ENCODE measurements around the gene ZNF24. TPM values are rescaled to one million over a fixed set of nuclear protein-coding genes. Genes with fewer than 3 reads are reported as not detected.
A peak's percentile ranks its signal among the peaks of the same experiment; 100 is the strongest.

Gene ZNF24
- total RNA-seq, 1 donor from 2014 or later, result 71.0 TPM

DNA sequence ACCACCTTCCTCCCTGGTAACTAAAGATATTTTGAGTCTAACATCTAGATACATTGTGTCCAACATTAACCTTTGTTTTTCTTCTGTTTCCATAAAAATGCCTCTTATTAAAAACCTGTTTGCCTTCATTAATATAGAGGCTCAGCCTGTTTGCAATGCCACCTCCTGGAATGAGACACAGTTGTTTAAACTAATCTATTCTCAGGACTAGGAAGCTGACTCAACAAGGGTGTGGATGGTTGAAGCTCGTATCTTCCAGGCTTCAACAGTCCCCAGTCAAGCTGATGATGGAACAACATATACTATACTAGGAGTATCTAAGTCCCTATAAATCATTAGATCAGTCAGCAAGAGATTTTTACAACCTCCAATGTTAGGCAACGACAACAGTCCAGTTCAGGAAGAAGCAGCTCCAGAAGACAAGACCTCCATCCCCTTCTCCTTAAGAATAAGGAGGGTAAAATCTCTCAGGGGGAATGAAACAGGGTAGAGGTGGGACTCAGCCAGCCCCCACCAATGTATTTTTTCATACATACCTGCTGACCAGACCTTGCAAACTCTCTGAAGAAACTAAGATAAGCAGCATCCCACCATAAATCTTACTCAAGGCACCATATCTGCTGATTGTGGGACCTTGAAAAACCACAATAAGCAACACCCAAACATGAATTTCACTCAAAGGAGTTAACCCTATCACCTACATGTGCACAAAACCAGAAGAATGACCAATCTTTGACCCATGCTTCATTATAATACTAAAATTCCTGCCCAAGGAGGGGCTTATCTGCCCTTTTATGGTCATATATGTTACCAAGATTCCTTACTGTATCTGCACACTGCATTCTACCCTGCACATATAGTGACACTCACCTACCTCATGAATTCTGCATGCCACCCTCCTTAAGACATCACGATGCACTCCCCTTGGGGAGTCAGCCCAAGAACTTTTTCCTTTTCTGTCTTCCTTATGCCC lies 21.4 kb downstream of the ZNF24 start:
- ATAC-seq (no peak), DNase-seq (ENCODE audit: low spot score) (no peak)
- intact Hi-C loops (cut with DNase I), result no loop called here

- DNase-seq (ENCODE audit: low spot score), result no peak
- no peak for ATAC-seq
- intact Hi-C loops (cut with DNase I), result no loop called here
Observed at GRCh38 chr18:35311496-35311895, 32.7 kb downstream of the ZNF24 start.

GRCh38 chr18:35306588-35307250 lies 37.5 kb downstream of the ZNF24 start:
- DNase-seq (ENCODE audit: low spot score), result no peak
- ATAC-seq, result no peak
- intact Hi-C loops (cut with DNase I), result no loop called here

GRCh38 chr18:35303610-35304009 lies 40.6 kb downstream of the ZNF24 start:
- no peak for DNase-seq (ENCODE audit: low spot score)
- intact Hi-C loops (cut with DNase I), result no loop called here

DNA sequence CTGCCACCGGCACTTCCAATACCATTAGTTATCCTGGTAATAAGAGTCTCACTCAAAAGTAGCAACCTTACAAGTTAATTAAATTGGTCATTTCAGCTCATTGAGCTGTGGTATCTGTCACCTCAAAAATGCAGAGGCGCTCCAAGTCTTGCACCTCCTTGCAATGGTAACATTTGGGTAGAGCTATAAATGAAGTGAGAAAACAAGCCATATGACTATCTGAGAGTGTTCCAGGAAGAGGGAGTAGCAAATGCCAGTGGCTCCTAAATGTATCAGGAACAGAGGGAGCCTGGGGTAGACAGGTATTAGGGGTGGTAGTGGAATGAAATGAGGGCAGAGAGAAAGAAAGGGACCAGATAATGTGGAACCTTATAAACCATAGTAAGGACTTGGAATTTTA lies 48.2 kb downstream of the ZNF24 start:
- DNase-seq (ENCODE audit: low spot score) (no peak), ATAC-seq (no peak)
- intact Hi-C loops (cut with DNase I), result no loop called here

More at GRCh38 chr18:35303610-35304009, 40.6 kb downstream of the ZNF24 start:
- ATAC-seq, result no peak

DNA sequence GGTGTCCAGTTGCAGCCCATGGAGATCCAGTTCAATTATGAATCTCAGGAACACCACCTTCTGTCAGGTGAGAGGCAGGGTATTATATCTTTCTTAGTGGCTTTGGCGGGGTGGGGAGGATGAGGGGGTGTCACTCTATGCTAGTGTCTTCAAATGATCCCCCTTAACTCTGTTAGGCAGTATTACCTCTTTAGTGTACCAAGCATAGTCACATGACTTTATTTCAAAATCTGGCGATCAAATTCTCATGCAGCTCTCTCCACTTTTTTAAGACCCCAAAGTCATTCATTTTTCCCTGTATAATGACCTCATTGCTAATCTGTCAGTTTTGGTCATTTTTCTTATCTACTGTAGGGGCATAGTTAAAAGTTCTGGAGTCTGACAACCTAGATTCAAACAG lies 53.1 kb downstream of the ZNF24 start:
- ATAC-seq (no peak), DNase-seq (ENCODE audit: low spot score) (no peak)
- intact Hi-C loops (cut with DNase I), result no loop called here

GRCh38 chr18:35290094-35290735 lies 54.0 kb downstream of the ZNF24 start, which contains the start of gene ZSCAN30:
Gene ZSCAN30, minus strand, starts transcription at chr18:35290229. Its CDS starts 25,877 bp downstream, at chr18:35264352.
- DNase-seq (ENCODE audit: low spot score) (peak; percentile 95), ATAC-seq (peak; percentile 100)
- intact Hi-C loops (cut with DNase I), result no loop called here

DNA sequence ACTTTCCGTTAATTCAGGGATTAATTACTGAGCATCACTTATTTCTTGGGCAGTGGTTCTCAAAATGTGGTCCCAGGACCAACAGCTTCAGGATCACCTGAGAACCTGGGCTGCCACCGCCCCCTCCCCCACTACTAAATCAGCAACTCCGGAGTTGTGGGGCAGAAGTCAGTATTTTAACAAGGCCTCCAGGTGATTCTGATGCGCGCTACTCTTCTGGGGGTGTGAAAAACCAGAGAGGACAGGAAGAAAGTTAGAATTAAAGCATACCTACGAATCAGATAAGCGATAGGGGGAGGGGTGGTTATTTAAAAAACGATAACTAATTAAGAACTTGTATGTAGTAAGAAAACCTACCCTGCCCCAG lies 54.5 kb downstream of the ZNF24 start:
- DNase-seq (ENCODE audit: low spot score) (no peak), ATAC-seq (peak; percentile 77)

GRCh38 chr18:35289293-35289692 lies 54.9 kb downstream of the ZNF24 start:
- intact Hi-C loops (cut with DNase I), result loop anchor here (2.0 kb wide), 1 partner anchor 44 kb away; no protein-coding TSS in a partner anchor

More for the DNA sequence above, 54.5 kb downstream of the ZNF24 start:
- intact Hi-C loops (cut with DNase I), result loop anchor here (2.0 kb wide), 1 partner anchor 45 kb away; no protein-coding TSS in a partner anchor

DNA sequence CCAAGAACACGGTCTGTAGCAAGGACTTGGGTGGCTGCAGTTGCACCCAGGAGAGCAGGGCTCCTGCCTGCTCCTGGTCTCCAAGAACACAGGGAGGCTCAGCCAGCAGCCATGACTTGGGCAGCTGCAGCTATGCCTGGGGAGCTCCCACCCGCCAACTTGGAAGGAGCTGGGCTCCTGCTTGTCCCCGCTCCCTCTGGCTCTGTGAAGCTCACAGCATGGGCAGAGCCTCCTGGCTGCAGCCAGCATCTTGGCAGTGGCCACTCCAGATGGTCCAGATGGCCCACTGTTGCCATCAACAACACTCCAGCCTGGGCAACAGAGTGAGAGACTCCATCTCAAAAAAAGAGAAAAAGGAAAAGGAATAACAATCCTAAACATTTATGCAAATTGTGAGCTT lies 59.4 kb downstream of the ZNF24 start:
- ATAC-seq (no peak), DNase-seq (ENCODE audit: low spot score) (no peak)
- intact Hi-C loops (cut with DNase I), result no loop called here

More at GRCh38 chr18:35289293-35289692, 54.9 kb downstream of the ZNF24 start:
- DNase-seq (ENCODE audit: low spot score), result no peak
- ATAC-seq, result peak; percentile 2

DNA sequence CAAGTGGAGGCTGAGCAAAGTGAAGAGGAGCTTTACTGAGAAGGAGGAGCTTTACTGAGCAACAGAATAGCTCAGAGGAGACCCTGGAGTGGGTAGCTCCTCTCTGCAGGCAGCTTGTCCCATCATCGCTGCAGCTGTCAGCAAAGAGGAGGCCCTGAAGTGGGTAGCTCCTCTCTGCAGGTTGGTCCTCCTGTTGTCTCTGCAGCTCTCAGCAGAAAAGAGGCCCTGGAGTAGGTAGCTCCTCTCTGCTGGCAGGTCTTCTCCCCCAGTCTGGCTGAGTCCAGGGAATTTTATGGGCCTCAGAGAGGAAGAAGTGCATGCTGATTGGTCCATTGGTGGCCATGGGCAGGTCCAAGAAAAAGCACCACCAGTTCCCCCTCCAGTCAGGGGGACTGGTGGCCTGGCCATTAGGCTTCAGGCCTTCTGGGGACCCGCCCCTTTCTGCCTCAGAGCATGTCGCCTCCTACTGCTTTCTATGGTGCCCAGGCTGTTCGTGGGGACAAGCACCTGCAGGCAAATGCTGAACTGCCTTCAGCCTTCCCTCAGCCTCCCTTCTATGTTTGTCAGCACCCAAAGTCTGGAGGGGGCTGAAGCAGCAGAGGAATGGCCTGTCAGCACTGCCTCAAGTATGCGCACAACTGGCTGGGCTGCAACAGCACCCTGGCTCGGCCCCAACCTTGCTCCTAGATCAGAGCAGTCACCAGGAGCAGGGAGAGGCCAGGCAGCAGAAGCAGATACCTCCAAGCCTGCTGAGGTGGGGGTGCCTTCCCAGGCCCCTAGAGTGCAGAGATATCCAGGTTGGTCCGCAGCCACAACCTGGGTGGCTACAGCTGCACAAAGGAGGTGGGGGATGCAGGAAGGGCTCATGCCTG lies 60.1 kb downstream of the ZNF24 start:
- DNase-seq (ENCODE audit: low spot score) (no peak), ATAC-seq (no peak)
- intact Hi-C loops (cut with DNase I), result no loop called here

DNA sequence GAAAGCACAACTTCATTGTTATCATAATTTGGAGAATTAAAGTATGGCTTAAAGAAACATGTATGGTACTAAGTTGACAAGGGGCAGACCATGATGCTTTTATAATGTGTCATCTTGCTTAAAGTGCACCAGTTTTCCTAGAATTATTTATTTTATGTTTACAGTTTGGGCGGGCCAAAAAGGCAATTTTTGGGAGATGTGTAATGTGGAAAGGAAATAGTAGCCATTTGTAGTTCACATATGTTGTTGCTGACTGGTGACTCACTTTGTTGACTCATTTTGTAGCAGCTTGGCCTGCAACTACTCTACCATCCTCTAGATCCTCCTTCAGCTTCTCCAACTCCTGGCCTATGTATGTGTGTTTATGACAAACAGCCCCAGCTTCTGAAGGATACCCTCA lies 61.9 kb downstream of the ZNF24 start:
- intact Hi-C loops (cut with DNase I), result no loop called here
- DNase-seq (ENCODE audit: low spot score) (no peak), ATAC-seq (no peak)

Other genes with a start within 250 kb of the ZNF24 start
- 43.5 TPM for gene ZNF397, start 103.4 kb downstream of the ZNF24 start, total RNA-seq
- gene ZSCAN30, start 54.2 kb downstream of the ZNF24 start, total RNA-seq, result 28.4 TPM
- 4.1 TPM for gene ZNF396, start 32.9 kb upstream of the ZNF24 start, total RNA-seq
- 27.5 TPM for gene INO80C, start 153.5 kb upstream of the ZNF24 start, total RNA-seq
- gene GALNT1, start 237.3 kb upstream of the ZNF24 start, total RNA-seq, result 64.9 TPM